Erythroblast (primary cell): Measurements from ENCODE around the gene SPN.
"Not testable (repeated sequence)": the region's sequence is repeated elsewhere in the genome, so short reads cannot be mapped to it uniquely, and the experiment has no call there.

ENCODE experiments used
- DNase-seq, 2 experiments: peaks; one replicate each; lab custom pipeline; 2025; lab: John Stamatoyannopoulos, UW
- GATA1 ChIP-seq: IDR thresholded peaks from 2 replicates; pipeline ENCODE4 v1.6.1; 2011; ENCODE audit warnings: low read depth, mild to moderate bottlenecking, control low read depth, low read length, moderate library complexity
- POLR2A ChIP-seq: IDR thresholded peaks from 2 replicates; pipeline ENCODE4 v1.6.1; 2011; ENCODE audit warnings: mild to moderate bottlenecking, low read length

The SPN gene

GRCh38 chr16:29641561-29641960 is 21.5 kb upstream of the SPN start:
- no peak for DNase-seq
- TF ChIP-seq POLR2A = no peak
- no peak for TF ChIP-seq GATA1

- TF ChIP-seq GATA1 (no peak), POLR2A (no peak)
- no peak for DNase-seq
Observed at GRCh38 chr16:29643596-29643995, 19.5 kb upstream of the SPN start.

DNA sequence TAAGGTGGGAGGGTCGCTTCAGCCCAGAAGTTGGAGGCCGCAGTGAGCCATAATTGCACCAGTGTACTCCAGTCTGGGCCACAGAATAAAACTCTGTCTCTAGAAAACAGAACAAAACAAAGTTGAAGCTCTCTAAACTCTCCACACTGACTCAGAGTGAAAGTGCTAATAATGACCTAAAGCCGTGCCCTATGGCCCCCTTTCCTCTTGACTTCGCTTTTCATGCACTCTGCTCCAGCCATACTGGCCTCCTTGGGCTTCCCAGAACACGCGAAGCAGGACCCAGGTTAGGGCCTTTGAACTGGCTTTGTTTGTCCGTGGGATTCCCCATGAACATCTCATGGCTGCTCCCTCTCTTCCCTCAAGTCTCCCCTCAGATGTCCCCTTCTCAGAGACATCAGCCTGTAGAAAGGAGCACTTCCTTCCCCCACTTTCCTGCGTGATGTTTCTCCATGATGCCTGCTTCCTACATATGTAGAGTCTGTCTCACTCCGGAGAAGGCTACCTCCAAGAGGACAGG is 18.6 kb upstream of the SPN start:
- TF ChIP-seq GATA1 (no peak), POLR2A (no peak)
- DNase-seq = no peak

- TF ChIP-seq GATA1 (no peak), POLR2A (no peak)
- DNase-seq = no peak
Observed at GRCh38 chr16:29644973-29645693, 17.9 kb upstream of the SPN start.

DNA sequence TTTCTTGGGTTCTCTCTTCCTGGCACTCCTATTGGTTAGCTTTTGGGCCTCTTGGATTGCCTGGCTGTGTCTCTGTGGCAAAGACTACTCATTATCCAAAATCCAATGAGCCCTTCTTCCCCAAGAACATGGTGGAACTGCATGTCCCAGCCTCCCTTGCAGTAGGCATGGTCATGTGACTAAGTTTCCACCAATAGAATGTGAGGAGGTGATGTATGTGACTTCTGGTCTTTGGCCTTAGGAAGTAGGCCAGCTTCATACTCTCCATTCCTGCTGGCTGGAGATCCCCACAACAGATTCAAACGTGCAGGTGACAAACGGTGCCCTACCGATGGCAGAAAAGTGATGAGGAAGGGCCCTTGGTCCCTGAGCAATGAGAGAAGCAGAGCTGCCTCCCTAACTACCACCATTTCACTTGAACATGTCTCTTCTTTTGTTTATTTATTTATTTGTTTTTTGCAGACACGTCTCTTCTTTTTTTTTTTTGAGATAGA is 17.3 kb upstream of the SPN start:
- TF ChIP-seq POLR2A = no peak
- TF ChIP-seq GATA1 = no peak
- no peak for DNase-seq

GRCh38 chr16:29646947-29647346 is 16.1 kb upstream of the SPN start:
- DNase-seq = no peak
- TF ChIP-seq POLR2A = no peak
- TF ChIP-seq GATA1 = no peak

DNA sequence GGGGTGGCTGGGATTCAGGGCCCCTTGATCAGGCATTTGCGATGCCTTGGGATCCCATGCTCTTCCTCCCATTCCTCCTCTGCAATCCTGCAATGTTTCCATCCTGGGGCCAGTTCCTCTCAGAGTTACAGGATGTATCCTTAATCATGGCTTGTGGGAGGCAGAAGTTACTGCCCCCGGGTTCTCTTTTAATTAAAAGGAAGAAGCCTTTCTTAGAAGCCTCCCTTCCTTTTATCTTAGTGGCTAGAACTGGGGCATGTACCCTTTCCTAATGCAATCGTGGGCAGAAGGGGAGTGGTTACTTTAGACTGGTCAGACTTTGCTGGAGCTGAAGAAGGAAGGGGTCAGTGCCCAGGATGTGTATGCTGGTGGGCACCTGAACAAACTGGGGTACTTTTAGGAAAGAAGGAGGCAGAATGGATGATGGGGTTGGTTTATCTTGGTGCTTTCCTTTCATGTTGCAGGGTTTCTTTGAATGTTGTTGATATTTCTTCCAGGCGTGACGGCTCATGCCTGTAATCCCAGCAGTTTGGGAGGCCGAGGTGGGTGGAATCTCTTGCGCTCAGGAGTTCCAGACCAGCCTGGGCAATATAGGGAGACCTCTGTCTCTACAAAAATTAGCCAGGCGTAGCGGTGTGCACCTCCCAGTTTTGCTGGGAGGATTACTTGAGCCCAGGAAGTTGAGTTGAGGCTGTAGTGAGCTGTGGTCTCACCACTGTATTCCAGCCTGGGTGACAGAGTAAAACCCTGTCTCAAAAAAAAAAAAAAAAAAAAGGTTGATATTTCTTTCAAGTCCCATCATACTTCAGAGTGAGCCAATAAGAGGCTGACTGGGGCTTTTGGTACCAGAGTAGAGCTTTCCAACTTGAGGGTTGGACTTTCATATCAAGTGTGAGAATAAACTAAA is 13.2 kb upstream of the SPN start:
- TF ChIP-seq GATA1 (no peak), POLR2A (no peak)
- no peak for DNase-seq

- no peak for DNase-seq
- TF ChIP-seq POLR2A = no peak
- no peak for TF ChIP-seq GATA1
Observed at GRCh38 chr16:29650771-29651170, 12.3 kb upstream of the SPN start.

DNA sequence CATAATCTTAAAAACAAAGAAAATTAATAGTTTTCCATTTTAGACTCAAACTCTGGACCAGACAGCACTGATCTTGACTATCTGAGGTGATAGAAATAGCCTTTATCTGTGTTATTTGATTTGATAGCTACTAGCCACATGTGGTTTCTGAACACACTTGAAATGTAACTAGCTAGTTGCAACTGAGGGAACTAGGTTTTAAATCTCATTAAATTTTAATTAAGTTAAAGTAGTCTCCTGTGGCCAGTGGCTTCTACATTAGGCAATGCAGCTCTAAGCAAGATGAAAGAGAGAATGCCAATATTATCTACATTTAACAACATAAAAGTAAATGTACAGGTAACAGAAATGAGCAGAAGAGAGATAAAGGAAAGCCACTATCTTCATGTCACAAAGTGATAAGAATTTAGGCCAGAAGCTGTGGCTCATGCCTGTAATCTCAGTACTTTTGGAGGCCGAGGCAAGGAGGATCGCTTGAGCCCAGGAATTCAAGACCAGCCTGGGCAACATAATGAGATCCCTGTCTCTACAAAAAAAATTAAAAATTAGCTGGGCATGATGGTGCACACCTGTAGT is 11.2 kb upstream of the SPN start:
- TF ChIP-seq POLR2A = no peak
- TF ChIP-seq GATA1 = no peak
- DNase-seq = no peak

DNA sequence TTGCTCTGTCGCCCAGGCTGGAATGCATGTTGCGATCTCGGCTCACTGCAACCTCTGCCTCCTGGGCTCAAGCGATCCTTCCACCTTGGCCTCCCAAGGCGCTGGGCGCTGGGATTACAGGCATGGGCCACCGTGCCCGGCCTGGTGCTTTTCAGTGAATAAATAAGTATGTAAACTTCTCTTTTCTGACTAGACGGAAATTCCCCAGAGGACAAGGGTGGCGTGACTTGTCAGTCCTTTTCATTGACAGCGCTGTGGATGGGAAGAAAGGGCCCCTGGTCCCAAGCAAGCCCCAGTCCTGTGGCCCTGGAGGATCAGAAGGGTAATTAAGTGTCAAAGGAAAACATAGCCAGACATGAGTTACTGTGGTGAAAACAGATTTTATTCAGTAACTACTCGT is 9.6 kb upstream of the SPN start:
- DNase-seq = no peak
- TF ChIP-seq GATA1 (no peak), POLR2A (no peak)

- DNase-seq = not testable (repeated sequence)
Observed at GRCh38 chr16:29653890-29654289, 9.2 kb upstream of the SPN start.

GRCh38 chr16:29656688-29657523 is 6.1 kb upstream of the SPN start:
- TF ChIP-seq GATA1 (no peak), POLR2A (no peak)
- no peak for DNase-seq

DNA sequence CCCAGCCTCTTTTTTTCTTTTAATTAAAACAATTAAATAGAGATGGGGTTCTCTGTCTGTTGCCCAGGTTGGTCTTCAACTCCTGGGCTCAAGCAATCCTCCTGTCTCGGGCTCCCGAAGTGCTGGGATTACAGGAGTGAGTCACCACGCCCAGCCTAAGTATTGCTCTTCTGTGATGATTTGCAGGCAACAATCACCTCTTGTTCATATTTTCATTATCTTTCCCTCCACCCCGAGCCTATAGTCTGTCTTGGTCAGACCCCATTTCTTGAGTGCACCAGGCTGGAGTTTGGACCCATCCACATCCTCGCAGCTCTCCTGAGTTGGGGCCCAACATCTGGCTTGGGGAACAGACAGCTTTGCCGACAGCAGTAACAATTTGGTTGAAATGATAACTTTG is 4.3 kb upstream of the SPN start:
- no peak for TF ChIP-seq GATA1
- no peak for TF ChIP-seq POLR2A
- DNase-seq = no peak
